ENCODE measurements around the gene WHRN.

WHRN gene

DNA sequence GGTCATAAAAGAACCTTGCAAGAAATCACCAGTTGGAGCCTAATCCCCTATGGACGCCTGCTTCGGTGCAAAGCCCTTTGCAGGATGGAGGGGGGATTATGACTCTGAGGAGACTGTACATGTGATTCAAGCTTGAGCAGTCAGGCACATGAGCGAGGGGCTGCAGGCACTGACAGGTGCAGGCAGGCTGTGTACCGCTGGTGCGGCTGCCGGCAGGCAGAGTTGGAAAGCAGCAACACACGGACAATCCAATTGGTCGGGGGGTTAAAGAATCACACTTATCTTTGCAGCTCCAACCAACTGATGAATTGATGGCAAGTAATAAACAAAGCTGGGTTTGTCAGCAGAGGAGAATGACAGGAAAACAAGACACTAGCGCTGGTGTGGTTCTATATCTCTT lies 5.7 kb downstream of the WHRN start:
- no peak overlapping the region for H3K4me3 ChIP-seq (ENCODE audit: low read depth, low read length)
- no peak for DNase-seq (ENCODE audit: low read depth)
- TF ChIP-seq, protein P1, sequence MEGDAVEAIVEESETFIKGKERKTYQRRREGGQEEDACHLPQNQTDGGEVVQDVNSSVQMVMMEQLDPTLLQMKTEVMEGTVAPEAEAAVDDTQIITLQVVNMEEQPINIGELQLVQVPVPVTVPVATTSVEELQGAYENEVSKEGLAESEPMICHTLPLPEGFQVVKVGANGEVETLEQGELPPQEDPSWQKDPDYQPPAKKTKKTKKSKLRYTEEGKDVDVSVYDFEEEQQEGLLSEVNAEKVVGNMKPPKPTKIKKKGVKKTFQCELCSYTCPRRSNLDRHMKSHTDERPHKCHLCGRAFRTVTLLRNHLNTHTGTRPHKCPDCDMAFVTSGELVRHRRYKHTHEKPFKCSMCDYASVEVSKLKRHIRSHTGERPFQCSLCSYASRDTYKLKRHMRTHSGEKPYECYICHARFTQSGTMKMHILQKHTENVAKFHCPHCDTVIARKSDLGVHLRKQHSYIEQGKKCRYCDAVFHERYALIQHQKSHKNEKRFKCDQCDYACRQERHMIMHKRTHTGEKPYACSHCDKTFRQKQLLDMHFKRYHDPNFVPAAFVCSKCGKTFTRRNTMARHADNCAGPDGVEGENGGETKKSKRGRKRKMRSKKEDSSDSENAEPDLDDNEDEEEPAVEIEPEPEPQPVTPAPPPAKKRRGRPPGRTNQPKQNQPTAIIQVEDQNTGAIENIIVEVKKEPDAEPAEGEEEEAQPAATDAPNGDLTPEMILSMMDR (conservative IDR thresholded peaks at IDR 0.05; ENCODE audit: low read depth, low read length) = no peak

DNA sequence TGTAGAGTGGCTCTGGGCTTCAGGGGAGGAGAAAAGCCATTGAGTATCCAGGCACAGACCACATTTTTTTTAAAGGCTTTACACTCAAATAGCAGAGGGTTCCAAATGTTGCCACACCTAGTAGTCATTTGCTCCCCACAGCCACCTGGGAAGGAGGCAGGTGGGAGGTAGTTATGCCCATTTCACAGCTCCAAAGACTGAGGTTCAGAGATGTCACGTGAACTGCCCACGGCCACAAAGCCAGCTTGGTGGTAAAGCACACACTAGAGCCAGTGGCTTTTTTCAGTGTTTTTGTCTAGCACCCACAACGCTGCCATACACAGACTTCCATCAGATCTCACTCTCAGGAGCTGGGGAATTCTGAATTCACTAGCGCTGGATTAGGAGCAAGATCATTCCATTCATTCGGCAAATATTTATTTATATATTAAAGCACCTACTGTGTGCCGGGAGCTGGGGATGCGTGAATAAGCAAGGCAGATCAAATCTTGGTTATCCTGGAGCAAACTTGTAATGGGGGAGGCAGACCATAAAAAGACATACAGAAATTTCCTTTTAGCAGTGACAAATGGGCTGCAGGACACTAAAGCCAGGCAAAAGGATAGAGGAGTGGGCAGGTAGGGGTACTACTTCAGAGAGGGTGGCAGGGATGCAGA lies 7.4 kb downstream of the WHRN start:
- TF ChIP-seq, protein P1 (conservative IDR thresholded peaks at IDR 0.05; ENCODE audit: low read depth, low read length) = no peak
- DNase-seq (ENCODE audit: low read depth) = no peak
- no peak overlapping the region for H3K4me3 ChIP-seq (ENCODE audit: low read depth, low read length)

DNA sequence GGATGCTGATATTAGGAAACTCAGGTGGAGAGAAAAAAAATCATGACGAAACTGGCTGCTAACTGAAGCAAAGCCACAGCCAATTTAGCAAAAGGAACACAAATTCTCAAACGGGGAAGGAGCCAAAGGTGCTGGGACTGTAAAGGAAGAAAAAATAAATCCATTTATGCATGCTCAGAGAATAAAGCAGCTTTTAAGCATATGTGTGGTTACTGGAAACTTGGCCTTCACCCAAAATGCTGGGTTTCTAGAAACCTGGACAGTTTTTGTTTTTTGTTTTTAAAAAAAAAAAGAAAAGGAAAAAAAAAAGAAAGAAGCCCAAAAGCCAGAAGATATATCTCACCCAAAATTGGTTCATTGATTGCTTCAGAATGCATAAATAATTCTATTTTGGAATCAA lies 8.0 kb downstream of the WHRN start:
- DNase-seq (ENCODE audit: low read depth) = no peak
- TF ChIP-seq, protein P1 (conservative IDR thresholded peaks at IDR 0.05; ENCODE audit: low read depth, low read length) = no peak
- no peak overlapping the region for H3K4me3 ChIP-seq (ENCODE audit: low read depth, low read length)

DNA sequence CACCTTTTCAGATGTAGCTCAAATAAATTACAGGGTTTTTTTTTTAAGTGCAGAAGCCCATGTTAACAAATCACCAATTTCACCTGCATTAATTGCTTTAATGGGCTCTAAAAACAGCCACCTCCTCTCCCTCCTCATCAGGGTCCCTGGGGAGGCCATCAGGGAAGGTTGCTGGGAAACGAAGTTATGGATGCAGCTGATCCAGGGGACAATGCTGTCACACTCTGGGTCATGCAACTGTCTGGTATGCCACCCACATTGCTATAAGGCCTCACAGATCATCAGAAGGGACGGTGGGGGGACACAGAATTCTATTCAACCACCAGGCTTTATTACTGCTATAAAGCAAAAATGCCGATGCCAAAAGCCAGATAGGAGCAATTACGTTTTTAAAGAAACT lies 9.3 kb downstream of the WHRN start:
- no peak for DNase-seq (ENCODE audit: low read depth)
- TF ChIP-seq, protein P1 (conservative IDR thresholded peaks at IDR 0.05; ENCODE audit: low read depth, low read length) = no peak
- no peak overlapping the region for H3K4me3 ChIP-seq (ENCODE audit: low read depth, low read length)

DNA sequence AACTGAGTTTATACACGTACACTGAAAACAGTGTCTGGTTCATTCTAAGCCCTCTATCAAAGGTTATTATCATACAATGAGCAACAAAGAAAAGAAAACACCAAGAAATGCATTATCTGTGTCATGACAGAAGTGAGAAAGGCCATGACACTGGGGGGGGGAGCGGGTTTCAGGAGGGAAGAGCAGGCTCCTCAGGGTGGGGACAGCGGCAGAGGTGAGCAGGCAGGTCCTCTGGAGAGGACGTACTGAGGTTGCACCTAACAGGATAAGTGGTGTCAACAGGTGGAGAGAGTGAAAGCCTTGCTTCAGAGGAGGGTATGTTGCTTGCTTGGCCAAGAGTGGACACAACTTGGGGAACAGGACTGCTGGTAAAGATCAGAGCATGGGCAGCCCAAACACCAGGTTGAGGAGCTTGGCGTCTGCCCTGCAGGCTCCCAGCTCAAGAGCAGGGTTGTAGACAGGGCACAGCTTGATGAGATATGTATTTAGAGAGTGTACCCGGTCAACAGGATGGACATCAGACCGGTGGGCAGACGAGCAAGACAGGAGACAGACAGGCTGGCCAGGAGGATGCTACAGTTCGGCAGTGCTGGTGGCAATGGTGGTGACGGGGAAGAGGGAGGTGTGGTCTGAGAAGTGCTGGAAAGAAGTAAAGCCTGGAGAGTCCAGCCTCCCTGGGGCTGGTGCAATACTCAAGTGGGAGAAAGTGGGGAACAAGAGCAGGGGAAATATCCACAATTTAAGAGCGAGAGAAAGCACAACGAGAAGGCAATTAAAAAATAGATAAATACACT lies 10.3 kb downstream of the WHRN start:
- TF ChIP-seq, protein P1 (conservative IDR thresholded peaks at IDR 0.05; ENCODE audit: low read depth, low read length) = no peak
- H3K4me3 ChIP-seq (ENCODE audit: low read depth, low read length) = no peak overlapping the region
- no peak for DNase-seq (ENCODE audit: low read depth)

DNA sequence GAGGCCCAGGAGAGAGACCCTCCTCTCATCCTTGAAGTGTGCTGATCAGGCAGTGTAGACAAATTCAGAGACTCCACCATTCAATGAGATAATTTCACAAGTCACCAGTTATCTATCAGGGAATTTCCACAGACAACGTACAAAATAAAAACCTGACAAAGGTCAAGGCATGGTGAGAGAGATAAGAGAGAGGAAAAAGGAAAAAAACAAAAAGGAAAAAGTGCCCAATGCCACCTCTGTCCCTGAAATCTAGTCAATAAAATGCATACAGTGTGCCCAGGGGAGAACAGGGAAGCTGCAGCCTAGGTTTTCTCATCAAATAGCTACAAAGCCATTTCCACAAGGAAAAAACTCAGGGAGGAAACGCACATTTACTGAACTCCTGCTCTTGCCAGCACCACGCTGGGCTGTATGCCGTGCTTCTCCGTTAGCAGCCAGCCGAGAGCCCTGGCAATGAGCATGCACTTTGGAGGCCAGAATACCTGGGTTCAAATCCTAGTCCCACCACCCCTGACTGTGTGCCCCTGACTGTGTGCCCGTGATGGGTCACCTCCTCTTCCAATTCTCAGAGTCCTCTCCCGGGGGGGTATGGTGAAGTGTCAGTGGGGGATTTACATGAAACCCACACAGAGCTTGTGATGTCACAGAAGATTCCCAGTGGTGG lies 11.6 kb downstream of the WHRN start:
- H3K4me3 ChIP-seq (ENCODE audit: low read depth, low read length) = no peak overlapping the region
- DNase-seq (ENCODE audit: low read depth) = no peak
- TF ChIP-seq, protein P1 (conservative IDR thresholded peaks at IDR 0.05; ENCODE audit: low read depth, low read length) = no peak

Measured in choroid plexus epithelial cell (primary cell).